ENCODE data around the gene IMPDH2. TPM values are rescaled to one million over a fixed set of nuclear protein-coding genes. Genes with fewer than 3 reads are reported as not detected.

Gene IMPDH2
- total and polyA plus RNA-seq, 10 of the 15 experiments (the other 5 are each of a cell fraction or from before 2014, with no cell fraction given): 190 to 424 (median 345) TPM

DNA sequence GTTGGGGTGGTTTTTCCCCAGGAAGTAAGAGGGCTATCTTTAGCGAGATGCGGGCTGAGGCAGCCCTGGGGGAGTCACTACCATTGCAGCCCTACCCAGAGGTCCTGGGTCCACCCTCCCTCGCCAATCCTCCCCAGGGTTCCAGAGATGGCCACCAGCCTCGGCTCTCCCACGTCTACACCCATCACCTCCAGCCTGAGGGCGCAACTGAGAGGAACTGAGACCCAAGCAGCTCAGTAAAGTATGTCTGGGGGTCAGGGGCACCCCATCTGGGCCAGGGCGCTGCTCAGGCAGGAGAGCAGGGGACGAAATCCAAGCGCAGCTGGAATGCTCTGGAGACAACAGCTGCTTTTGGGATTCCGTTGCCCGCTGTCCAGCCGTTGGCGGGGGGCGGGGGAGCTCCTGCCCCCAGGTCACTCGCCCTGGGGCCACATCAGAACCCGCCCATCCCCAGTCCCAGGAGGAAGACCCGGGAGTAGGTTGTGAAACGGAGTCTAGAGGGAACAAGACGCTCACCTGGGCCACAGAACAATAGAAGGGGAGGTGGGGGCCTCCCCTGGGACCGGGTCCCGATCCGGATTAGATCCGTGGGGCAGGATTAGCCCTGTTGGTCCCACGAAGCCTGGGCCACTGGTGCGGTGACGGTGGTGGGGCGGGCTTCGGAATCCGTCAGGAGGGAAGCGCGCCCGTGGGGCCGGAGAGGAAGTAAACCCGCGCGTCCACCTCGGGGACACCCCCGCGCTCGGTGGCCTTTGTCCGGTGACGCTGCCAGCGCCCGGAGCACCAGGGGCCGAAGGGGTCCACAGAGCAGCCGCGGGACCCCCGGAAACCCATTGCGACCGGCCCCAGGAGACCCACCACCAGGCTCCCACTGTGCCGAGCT, 8.6 kb downstream of the IMPDH2 start:
- Histone ChIP-seq H3K27me3 (replicated peaks in 1 of 2; ENCODE audit: control insufficient read depth in 2 of 2, insufficient read depth in 2 of 2, low read length in 1 of 2) (no peaks in the 10 kb centered on the region), H2AFZ (ENCODE audit: control insufficient read depth, low read depth, low read length) (no peak overlapping the region; the same call in 1 of the 2 replicates), H3K36me3 (ENCODE audit: control insufficient read depth in 2 of 2, insufficient read depth in 2 of 2, low read length in 1 of 2) (peaks cover 13 to 16% of the 10 kb centered on the region in 2 experiments), H3K4me3 (peak overlapping the region; percentile 95), H3K4me1 (ENCODE audit: control insufficient read depth, insufficient read depth, low read length) (peaks cover 19% of the 10 kb centered on the region), H3K9ac (ENCODE audit: control insufficient read depth, insufficient read depth, low read length) (peak overlapping the region; percentile 81), H3K4me2 (ENCODE audit: control insufficient read depth, insufficient read depth) (peak overlapping the region; percentile 83), H3K27ac (ENCODE audit: control insufficient read depth, insufficient read depth) (peak overlapping the region; percentile 94), H3K9me3 (replicated peaks; ENCODE audit: control insufficient read depth, insufficient read depth, low read length) (no peaks in the 10 kb centered on the region), H4K20me1 (ENCODE audit: control insufficient read depth, insufficient read depth) (no peaks in the 10 kb centered on the region), H3K79me2 (ENCODE audit: control insufficient read depth, insufficient read depth, low read length) (peaks cover 45% of the 10 kb centered on the region)
- intact Hi-C loops (cut with micrococcal nuclease; ENCODE audit: unreplicated experiment) (loop anchor here (1.0 to 10.0 kb wide), 5 partner anchors 13 to 654 kb away; partner anchors contain the start of genes APEH, P4HTM, QRICH1 and USP4), in situ Hi-C loops (cut with MboI) (no loop called here)
- RAD21 ChIA-PET (ENCODE audit: unreplicated experiment): interaction anchor here (0.7 to 4.1 kb wide), 10 partner anchors 13 to 555 kb away, joined by 3 to 40 read pairs (median 4); partner anchors contain the start of genes P4HTM, QRICH1, USP4 and WDR6
- FAIRE-seq (no peak), ATAC-seq (peak; percentile 10), DNase-seq (ENCODE audit: low read depth, low spot score) (no peak)
- CTCF ChIA-PET: interaction anchor here (0.5 to 5.9 kb wide), 12 partner anchors 8 to 584 kb away, joined by 3 to 83 read pairs (median 4); partner anchors contain the start of genes IMPDH2, KLHDC8B, P4HTM and QRICH1
- POLR2A ChIA-PET: interaction anchor here (0.5 to 4.3 kb wide), 18 partner anchors 8 to 450 kb away, joined by 3 to 69 read pairs (median 5); partner anchors contain the start of genes DAG1, IMPDH2, P4HTM and QRICH1
- TSS peak; percentile 91 for BruUV-seq (replicated peaks)
- WGBS (ENCODE audit: insufficient coverage, insufficient replicate concordance, low lambda C conversion rate, missing lambda C conversion rate): under 1% methylated on average over 51 of the region's 51 CpGs
- SMC1A ChIA-PET (ENCODE audit: uncharacterized antibody, unreplicated experiment): interaction anchor here (0.6 to 6.1 kb wide), 10 partner anchors 9 to 585 kb away, joined by 3 to 31 read pairs (median 4); partner anchors contain the start of genes IMPDH2, P4HTM, QRICH1 and WDR6
- TF ChIP-seq NR2F1 (conservative IDR thresholded peaks at IDR 0.05) (peak; percentile 78), EGR1 (IDR thresholded peaks at IDR 0.05; ENCODE audit: borderline replicate concordance in 1 of 2, low read depth in 2 of 2, low read length in 2 of 2) (peak in 1 of 2 experiments; percentile 30; a peak in 1 of 3 replicates), JUNB (IDR thresholded peaks at IDR 0.05) (no peak), MEF2B (IDR thresholded peaks at IDR 0.05; ENCODE audit: partially characterized antibody, poor library complexity, severe bottlenecking) (peak; percentile 85), POU2F2 (IDR thresholded peaks at IDR 0.05; ENCODE audit: borderline replicate concordance, low read depth, low read length) (peak; percentile 40; the same call in 1 of the 3 replicates), BHLHE40 (IDR thresholded peaks at IDR 0.05; ENCODE audit: borderline replicate concordance in 1 of 2, low read depth in 2 of 2, low read length in 1 of 2) (0 out of 4 replicates have a peak, but pooled peaks of 1 of the 2 experiments have one; percentile 3), POLR2AphosphoS5 (IDR thresholded peaks at IDR 0.05; ENCODE audit: low read length) (peak; percentile 40), ELK1 (IDR thresholded peaks at IDR 0.05; ENCODE audit: low read depth, low read length) (no peak), SPI1 (IDR thresholded peaks at IDR 0.05; ENCODE audit: borderline replicate concordance, insufficient read depth, low read depth, low read length) (peak; percentile 71; the same call in 1 of the 2 replicates), LARP7 (IDR thresholded peaks at IDR 0.05) (0 out of 2 replicates have a peak, but pooled peaks have one; percentile 6), CEBPZ (IDR thresholded peaks at IDR 0.05; ENCODE audit: low read depth, low read length) (no peak)

Measured in GM12878 (cell line).